Fibroblast of villous mesenchyme (primary cell): ENCODE data around the gene YWHAE. TPM values are rescaled to one million over a fixed set of nuclear protein-coding genes. Genes with fewer than 3 reads are reported as not detected.
"Not testable (repeated sequence)": the region's sequence is repeated elsewhere in the genome, so short reads cannot be mapped to it uniquely, and the experiment has no call there.

ENCODE experiments used
- DNase-seq: peaks from one replicate; pipeline ENCODE4 v3.0.0-alpha.2; 2010; ENCODE audit warnings: low read depth
- H3K4me3 ChIP-seq: 2 replicates; pipeline ENCODE4 v1.5.1; 2011; ENCODE audit warnings: low read depth, mild to moderate bottlenecking, low read length
- CTCF ChIP-seq: IDR thresholded peaks from 2 replicates; pipeline ENCODE4 v1.5.1; 2012; ENCODE audit warnings: low read depth, mild to moderate bottlenecking, low read length; ENCODE audit not compliant: insufficient read depth
- total RNA-seq: library from RNA; depleted of rRNA; stranded (reverse); fragments of >200 nt; gene quantifications from 2 replicates; pipeline ENCODE4 v1.2.3, GENCODE V29; 2012

Gene YWHAE
- total RNA-seq, 1 donor = 562 TPM

GRCh38 chr17:1379208-1379929 lies 20.7 kb downstream of the YWHAE start:
- TF ChIP-seq CTCF = no peak
- H3K4me3 ChIP-seq = no peak overlapping the region
- no peak for DNase-seq

- DNase-seq, H3K4me3 ChIP-seq: not testable (repeated sequence)
Measured at GRCh38 chr17:1378476-1378860, 21.6 kb downstream of the YWHAE start.

- H3K4me3 ChIP-seq = no peak overlapping the region
- TF ChIP-seq CTCF = no peak
- DNase-seq = no peak
Measured at GRCh38 chr17:1377334-1377733, 22.7 kb downstream of the YWHAE start.

GRCh38 chr17:1376061-1376460 lies 24.0 kb downstream of the YWHAE start:
- DNase-seq = no peak
- no peak for TF ChIP-seq CTCF

GRCh38 chr17:1375615-1376014 lies 24.4 kb downstream of the YWHAE start:
- no peak overlapping the region for H3K4me3 ChIP-seq
- no peak for DNase-seq
- no peak for TF ChIP-seq CTCF

More at GRCh38 chr17:1376061-1376460, 24.0 kb downstream of the YWHAE start:
- no peak overlapping the region for H3K4me3 ChIP-seq

- no peak for DNase-seq
- no peak for TF ChIP-seq CTCF
- no peak overlapping the region for H3K4me3 ChIP-seq
Measured at GRCh38 chr17:1374431-1375177, 25.4 kb downstream of the YWHAE start.

- TF ChIP-seq CTCF = no peak
- DNase-seq = no peak
- no peak overlapping the region for H3K4me3 ChIP-seq
Measured at GRCh38 chr17:1373707-1374237, 26.2 kb downstream of the YWHAE start.
